Measurements from ENCODE around the gene GPR150.
"Not testable (repeated sequence)": the region's sequence is repeated elsewhere in the genome, so short reads cannot be mapped to it uniquely, and the experiment has no call there.

The GPR150 gene

DNA sequence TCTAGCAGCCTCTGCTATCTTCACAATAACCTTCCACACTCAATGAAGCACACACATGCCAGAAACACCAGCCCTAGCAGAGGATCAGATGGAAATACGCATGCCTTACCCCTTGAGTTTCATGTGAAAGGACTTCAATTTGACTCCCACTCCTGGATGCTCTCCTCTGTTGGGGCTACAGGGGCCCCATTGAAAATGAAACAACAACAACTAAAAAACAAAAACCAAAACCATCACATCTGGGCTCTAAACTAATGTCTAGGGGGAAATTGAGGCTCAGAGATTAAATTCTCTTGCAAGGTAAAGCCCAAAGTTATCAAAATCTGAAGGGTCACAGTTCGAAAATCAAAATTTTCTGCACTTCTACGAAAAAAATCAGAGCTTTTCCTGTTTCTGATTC lies 18.7 kb downstream of the GPR150 start:
- no peak overlapping the region for H3K4me3 ChIP-seq (replicated peaks; ENCODE audit: low read depth, low read length)
- DNase-seq (ENCODE audit: low read depth), result no peak
- TF ChIP-seq, protein P1, sequence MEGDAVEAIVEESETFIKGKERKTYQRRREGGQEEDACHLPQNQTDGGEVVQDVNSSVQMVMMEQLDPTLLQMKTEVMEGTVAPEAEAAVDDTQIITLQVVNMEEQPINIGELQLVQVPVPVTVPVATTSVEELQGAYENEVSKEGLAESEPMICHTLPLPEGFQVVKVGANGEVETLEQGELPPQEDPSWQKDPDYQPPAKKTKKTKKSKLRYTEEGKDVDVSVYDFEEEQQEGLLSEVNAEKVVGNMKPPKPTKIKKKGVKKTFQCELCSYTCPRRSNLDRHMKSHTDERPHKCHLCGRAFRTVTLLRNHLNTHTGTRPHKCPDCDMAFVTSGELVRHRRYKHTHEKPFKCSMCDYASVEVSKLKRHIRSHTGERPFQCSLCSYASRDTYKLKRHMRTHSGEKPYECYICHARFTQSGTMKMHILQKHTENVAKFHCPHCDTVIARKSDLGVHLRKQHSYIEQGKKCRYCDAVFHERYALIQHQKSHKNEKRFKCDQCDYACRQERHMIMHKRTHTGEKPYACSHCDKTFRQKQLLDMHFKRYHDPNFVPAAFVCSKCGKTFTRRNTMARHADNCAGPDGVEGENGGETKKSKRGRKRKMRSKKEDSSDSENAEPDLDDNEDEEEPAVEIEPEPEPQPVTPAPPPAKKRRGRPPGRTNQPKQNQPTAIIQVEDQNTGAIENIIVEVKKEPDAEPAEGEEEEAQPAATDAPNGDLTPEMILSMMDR (IDR thresholded peaks at IDR 0.05; ENCODE audit: low read length, missing control alignments), result no peak

DNA sequence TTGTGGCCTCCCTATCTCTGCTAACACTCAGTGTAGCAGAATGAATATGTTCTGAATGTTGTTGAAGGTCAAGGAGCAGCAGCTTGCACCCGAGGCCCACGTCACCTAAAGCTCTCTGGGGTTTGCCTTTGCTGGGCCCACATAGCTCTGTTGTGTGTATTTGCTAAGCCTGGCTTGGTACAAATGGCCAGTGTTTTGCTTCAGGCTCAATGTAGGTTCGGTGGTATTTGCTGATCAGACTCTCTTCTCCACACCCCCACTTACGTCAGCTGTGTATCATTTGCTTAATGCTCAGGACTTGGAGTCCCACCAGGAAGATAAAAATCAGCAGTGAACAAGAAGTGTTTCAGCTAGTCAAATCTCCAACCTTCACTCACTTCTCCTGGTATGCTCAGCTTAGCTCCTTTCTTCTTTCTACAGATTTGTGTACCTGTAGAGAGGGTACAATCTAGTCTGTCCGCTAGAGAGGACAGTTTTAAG lies 21.9 kb downstream of the GPR150 start:
- TF ChIP-seq, protein P1 (IDR thresholded peaks at IDR 0.05; ENCODE audit: low read length, missing control alignments), result no peak
- no peak overlapping the region for H3K4me3 ChIP-seq (replicated peaks; ENCODE audit: low read depth, low read length)
- DNase-seq (ENCODE audit: low read depth), result peak; percentile 68

DNA sequence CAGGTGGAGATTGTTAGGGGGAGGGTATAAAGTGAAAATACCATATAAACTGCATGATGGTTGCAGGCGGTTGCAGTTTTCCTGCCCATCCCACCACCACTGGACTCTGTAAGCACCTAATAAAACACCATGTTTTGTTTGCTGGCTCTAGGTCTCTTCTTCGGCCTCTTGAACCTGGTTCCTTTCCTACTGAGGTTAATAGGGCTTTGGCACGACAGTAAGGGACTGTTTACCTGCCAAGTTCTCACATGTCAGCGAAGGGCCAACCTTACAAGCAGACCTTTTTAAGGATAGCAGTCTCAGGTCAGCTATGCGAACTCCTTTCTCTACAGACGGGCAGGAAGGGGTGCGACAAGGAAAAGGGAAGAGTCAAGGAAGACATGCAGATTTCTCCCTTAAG lies 23.3 kb downstream of the GPR150 start:
- TF ChIP-seq, protein P1 (IDR thresholded peaks at IDR 0.05; ENCODE audit: low read length, missing control alignments), result no peak
- DNase-seq (ENCODE audit: low read depth), result no peak
- no peak overlapping the region for H3K4me3 ChIP-seq (replicated peaks; ENCODE audit: low read depth, low read length)

DNA sequence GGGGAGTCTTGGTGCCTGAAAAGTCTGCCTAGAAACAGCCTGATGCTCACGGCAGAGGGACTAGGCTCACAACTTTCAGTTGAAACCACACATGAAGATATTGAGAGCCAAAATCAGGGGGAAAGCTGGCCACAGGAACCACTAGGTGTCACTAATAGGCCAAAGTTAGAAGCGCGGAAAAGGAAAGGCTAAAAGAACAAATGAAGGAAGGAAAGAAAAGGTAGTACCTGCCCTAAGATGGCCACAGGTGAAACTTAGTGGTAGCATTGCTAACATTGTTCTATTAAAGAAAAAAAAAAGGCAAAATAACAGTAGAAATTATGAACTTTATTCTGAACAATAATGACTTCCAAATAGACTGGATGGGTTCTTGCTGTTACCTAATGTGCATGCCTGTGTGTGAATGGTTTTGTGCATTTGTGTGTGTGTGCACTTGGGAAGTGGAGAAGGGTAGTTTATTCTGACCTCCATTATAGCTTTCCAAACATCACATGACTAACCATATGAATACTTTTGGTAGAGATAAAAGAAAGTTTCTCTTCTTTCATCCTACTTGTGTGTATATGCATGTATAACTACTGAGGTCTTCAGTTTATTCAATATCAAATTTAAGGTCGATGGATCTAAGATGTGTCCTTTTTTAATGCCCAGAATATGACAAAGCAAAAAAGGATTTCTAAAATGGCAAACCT lies 24.6 kb downstream of the GPR150 start:
- TF ChIP-seq, protein P1 (IDR thresholded peaks at IDR 0.05; ENCODE audit: low read length, missing control alignments), result peak; percentile 86
- peak; percentile 76 for DNase-seq (ENCODE audit: low read depth)
- no peak overlapping the region for H3K4me3 ChIP-seq (replicated peaks; ENCODE audit: low read depth, low read length)

DNA sequence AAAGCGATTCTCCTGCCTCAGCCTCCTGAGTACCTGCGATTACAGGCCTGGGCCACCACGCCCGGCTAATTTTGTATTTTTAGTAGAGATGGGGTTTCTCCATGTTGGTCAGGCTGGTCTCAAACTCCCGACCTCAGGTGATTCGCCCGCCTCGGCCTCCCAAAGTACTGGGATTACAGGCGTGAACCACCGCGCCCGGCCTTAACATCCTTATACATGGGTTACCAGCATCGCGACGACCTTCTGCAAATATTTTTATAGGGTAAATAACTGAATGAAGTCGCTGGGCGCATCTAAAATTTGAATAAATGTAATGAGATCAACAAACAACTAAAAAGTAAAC lies 26.3 kb downstream of the GPR150 start:
- not testable (repeated sequence) for DNase-seq (ENCODE audit: low read depth)
- H3K4me3 ChIP-seq (replicated peaks; ENCODE audit: low read depth, low read length), result peak overlapping the region; percentile 17

DNA sequence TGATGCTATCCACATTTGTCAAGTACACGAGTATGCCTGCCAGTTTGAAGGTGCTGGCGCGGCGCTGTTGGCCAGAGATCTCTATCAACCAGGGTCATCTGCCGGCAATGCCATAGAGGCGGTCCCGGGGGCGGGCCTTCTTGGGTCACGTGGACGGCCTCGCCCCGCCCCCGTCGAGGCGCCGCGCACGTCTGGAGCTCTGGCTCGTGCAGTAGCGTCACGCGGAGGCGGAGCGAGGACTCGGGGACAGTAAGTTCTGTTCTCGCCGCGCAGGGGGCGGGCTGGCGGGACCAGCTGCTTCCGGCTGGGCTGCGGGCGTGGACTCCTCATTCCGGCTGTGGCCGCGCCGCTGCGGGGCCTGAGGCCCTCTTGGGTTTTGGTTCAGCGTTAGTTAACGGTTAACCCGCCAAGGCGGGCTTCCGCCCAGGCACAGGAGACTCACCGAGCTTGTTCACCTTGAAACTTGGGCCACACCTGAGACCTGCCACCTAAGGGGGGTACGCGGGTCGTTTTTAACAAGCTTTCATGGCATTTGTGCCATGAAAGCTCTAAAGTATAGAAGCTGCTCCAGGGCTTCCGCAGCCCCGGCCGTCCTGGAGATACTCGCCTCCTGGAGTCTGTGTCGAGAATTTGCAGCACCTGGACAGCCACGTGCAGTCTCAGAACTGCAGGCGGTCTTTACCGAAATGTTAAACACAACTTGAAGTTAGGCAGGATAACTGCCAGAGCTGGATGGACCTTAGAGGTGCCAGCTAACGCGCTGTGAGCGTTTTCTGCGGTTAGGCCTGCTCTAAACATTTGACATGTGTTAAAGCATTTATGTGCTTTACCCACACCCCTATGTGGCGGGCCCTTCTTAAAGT lies 26.9 kb downstream of the GPR150 start, which contains the start of gene RFESD:
TSS of gene RFESD (plus strand) at position 209 of the 863 bp plus-strand sequence. CDS start 5,495 bp downstream, outside the sequence.
- H3K4me3 ChIP-seq (replicated peaks; ENCODE audit: low read depth, low read length), result peak within 1 kb of the TSS; percentile 54
- peak; percentile 96 for DNase-seq (ENCODE audit: low read depth)
- TF ChIP-seq, protein P1 (IDR thresholded peaks at IDR 0.05; ENCODE audit: low read length, missing control alignments), result no peak

Data from fibroblast of pulmonary artery (primary cell).